Measurements from ENCODE around the gene GRB14. TPM values are rescaled to one million over a fixed set of nuclear protein-coding genes. Genes with fewer than 3 reads are reported as not detected.

The GRB14 gene
- total and polyA plus RNA-seq, 2 donors (not counting 1 experiment from before 2014, with no cell fraction given), result 0.33 to 0.34 TPM

- TF ChIP-seq CTCF (conservative IDR thresholded peaks at IDR 0.05 in 1 of 2, IDR thresholded peaks at IDR 0.05 in 1 of 2; ENCODE audit: low read depth in 1 of 2, low read length in 2 of 2), result no peak
- TF ChIP-seq EZH2 (IDR thresholded peaks at IDR 0.05; ENCODE audit: low read length, missing control alignments), result no peak
- H3K4me3 ChIP-seq (replicated peaks in 1 of 4; ENCODE audit: control extremely low read depth in 1 of 4, insufficient read depth in 1 of 4, low read depth in 3 of 4, low read length in 4 of 4), result no peak overlapping the region
- H3K4me1 ChIP-seq (ENCODE audit: control insufficient read depth, extremely low read depth, insufficient read depth, low read length), result no peaks in the 10 kb centered on the region
- no peak overlapping the region for H3K9ac ChIP-seq (ENCODE audit: insufficient read depth, low read length)
- no peaks in the 10 kb centered on the region for H3K9me3 ChIP-seq (ENCODE audit: control insufficient read depth, insufficient read depth, low read depth, low read length)
- H3K36me3 ChIP-seq (ENCODE audit: control insufficient read depth, insufficient read depth, low read length), result no peaks in the 10 kb centered on the region
- H3K27me3 ChIP-seq (ENCODE audit: control insufficient read depth, insufficient read depth, low read length), result no peaks in the 10 kb centered on the region
- H3K79me2 ChIP-seq (ENCODE audit: control insufficient read depth, insufficient read depth, low read length), result no peaks in the 10 kb centered on the region
- no peak overlapping the region for H2AFZ ChIP-seq (ENCODE audit: low read length)
- H3K27ac ChIP-seq (ENCODE audit: insufficient read depth, low read length), result no peak overlapping the region
- no peaks in the 10 kb centered on the region for H4K20me1 ChIP-seq (ENCODE audit: control insufficient read depth, extremely low read depth, insufficient read depth, low read length)
- no peak for DNase-seq (ENCODE audit: low read depth in 2 of 2)
- no peak overlapping the region for H3K4me2 ChIP-seq (ENCODE audit: extremely low read depth, insufficient read depth, low read length)
Measured at GRCh38 chr2:164569378-164569777, 51.9 kb downstream of the GRB14 start.

GRCh38 chr2:164568317-164568716, 53.0 kb downstream of the GRB14 start:
- TF ChIP-seq EZH2 (IDR thresholded peaks at IDR 0.05; ENCODE audit: low read length, missing control alignments) (no peak), CTCF (conservative IDR thresholded peaks at IDR 0.05 in 1 of 2, IDR thresholded peaks at IDR 0.05 in 1 of 2; ENCODE audit: low read depth in 1 of 2, low read length in 2 of 2) (no peak)
- H2AFZ ChIP-seq (ENCODE audit: low read length), result no peak overlapping the region
- DNase-seq (ENCODE audit: low read depth in 2 of 2), result no peak
- no peaks in the 10 kb centered on the region for H3K79me2 ChIP-seq (ENCODE audit: control insufficient read depth, insufficient read depth, low read length)
- H3K4me2 ChIP-seq (ENCODE audit: extremely low read depth, insufficient read depth, low read length), result no peak overlapping the region
- H3K9ac ChIP-seq (ENCODE audit: insufficient read depth, low read length), result no peak overlapping the region
- H3K27me3 ChIP-seq (ENCODE audit: control insufficient read depth, insufficient read depth, low read length), result no peaks in the 10 kb centered on the region
- H3K36me3 ChIP-seq (ENCODE audit: control insufficient read depth, insufficient read depth, low read length), result no peaks in the 10 kb centered on the region
- H3K27ac ChIP-seq (ENCODE audit: insufficient read depth, low read length), result no peak overlapping the region
- no peaks in the 10 kb centered on the region for H3K4me1 ChIP-seq (ENCODE audit: control insufficient read depth, extremely low read depth, insufficient read depth, low read length)
- H3K9me3 ChIP-seq (ENCODE audit: control insufficient read depth, insufficient read depth, low read depth, low read length), result no peaks in the 10 kb centered on the region
- no peaks in the 10 kb centered on the region for H4K20me1 ChIP-seq (ENCODE audit: control insufficient read depth, extremely low read depth, insufficient read depth, low read length)
- H3K4me3 ChIP-seq (replicated peaks in 1 of 4; ENCODE audit: control extremely low read depth in 1 of 4, insufficient read depth in 1 of 4, low read depth in 3 of 4, low read length in 4 of 4), result no peak overlapping the region

GRCh38 chr2:164567335-164567989, 53.8 kb downstream of the GRB14 start:
- H3K36me3 ChIP-seq (ENCODE audit: control insufficient read depth, insufficient read depth, low read length), result no peaks in the 10 kb centered on the region
- no peaks in the 10 kb centered on the region for H4K20me1 ChIP-seq (ENCODE audit: control insufficient read depth, extremely low read depth, insufficient read depth, low read length)
- no peak for DNase-seq (ENCODE audit: low read depth in 2 of 2)
- TF ChIP-seq CTCF (conservative IDR thresholded peaks at IDR 0.05 in 1 of 2, IDR thresholded peaks at IDR 0.05 in 1 of 2; ENCODE audit: low read depth in 1 of 2, low read length in 2 of 2) (no peak), EZH2 (IDR thresholded peaks at IDR 0.05; ENCODE audit: low read length, missing control alignments) (no peak)
- no peak overlapping the region for H3K9ac ChIP-seq (ENCODE audit: insufficient read depth, low read length)
- no peaks in the 10 kb centered on the region for H3K79me2 ChIP-seq (ENCODE audit: control insufficient read depth, insufficient read depth, low read length)
- no peak overlapping the region for H3K27ac ChIP-seq (ENCODE audit: insufficient read depth, low read length)
- H3K27me3 ChIP-seq (ENCODE audit: control insufficient read depth, insufficient read depth, low read length), result no peaks in the 10 kb centered on the region
- H3K4me2 ChIP-seq (ENCODE audit: extremely low read depth, insufficient read depth, low read length), result no peak overlapping the region
- no peaks in the 10 kb centered on the region for H3K9me3 ChIP-seq (ENCODE audit: control insufficient read depth, insufficient read depth, low read depth, low read length)
- H2AFZ ChIP-seq (ENCODE audit: low read length), result no peak overlapping the region
- H3K4me3 ChIP-seq (replicated peaks in 1 of 4; ENCODE audit: control extremely low read depth in 1 of 4, insufficient read depth in 1 of 4, low read depth in 3 of 4, low read length in 4 of 4), result no peak overlapping the region
- H3K4me1 ChIP-seq (ENCODE audit: control insufficient read depth, extremely low read depth, insufficient read depth, low read length), result no peaks in the 10 kb centered on the region
